Liver (tissue), 9 donors: ENCODE results near the gene SCLT1. TPM values are rescaled to one million over a fixed set of nuclear protein-coding genes. Genes with fewer than 3 reads are reported as not detected.

Source experiments
- DNase-seq: peaks from one replicate; pipeline ENCODE4 v3.0.0-alpha.2; 2017; ENCODE audit warnings: low spot score
- H3K27ac ChIP-seq, 2 donors: one replicate each; pipeline ENCODE4 v1.7.0; 2013; ENCODE audit warnings: inconsistent platforms in 2 of 2, low read length in 2 of 2, control low read depth in 1 of 2, low read depth in 1 of 2, mild to moderate bottlenecking in 1 of 2
- H3K27me3 ChIP-seq, 4 donors: one replicate each; pipeline versions ENCODE4 v1.6.1 to v1.7.0; 2013; ENCODE audit warnings: low read length in 3 of 4, inconsistent platforms in 1 of 4, mild to moderate bottlenecking in 1 of 4, moderate library complexity in 1 of 4; ENCODE audit not compliant: control insufficient read depth in 4 of 4, insufficient read depth in 4 of 4
- H3K36me3 ChIP-seq, 4 donors: one replicate each; pipeline versions ENCODE4 v1.6.1 to v1.7.0; 2013; ENCODE audit warnings: low read length in 3 of 4, mild to moderate bottlenecking in 3 of 4, low read depth in 1 of 4, moderate library complexity in 1 of 4; ENCODE audit not compliant: control insufficient read depth in 4 of 4, insufficient read depth in 3 of 4
- H3K4me1 ChIP-seq, 4 donors: one replicate each; pipeline versions ENCODE4 v1.6.1 to v1.7.0; 2013; ENCODE audit warnings: low read length in 3 of 4, mild to moderate bottlenecking in 3 of 4, moderate library complexity in 1 of 4; ENCODE audit not compliant: control insufficient read depth in 4 of 4, insufficient read depth in 4 of 4
- H3K4me3 ChIP-seq, 3 donors: one replicate each; pipeline versions ENCODE4 v1.6.1 to v1.7.0; 2013; ENCODE audit warnings: low read length in 3 of 3, control low read depth in 1 of 3, low read depth in 1 of 3, mild to moderate bottlenecking in 1 of 3
- H3K9ac ChIP-seq, 2 donors: one replicate each; pipeline ENCODE4 v1.7.0; 2013; ENCODE audit warnings: low read length in 2 of 2, mild to moderate bottlenecking in 2 of 2, moderate library complexity in 2 of 2, control low read depth in 1 of 2, low read depth in 1 of 2
- H3K9me3 ChIP-seq, 4 donors: one replicate each; pipeline versions ENCODE4 v1.6.1 to v1.7.0; 2013; ENCODE audit warnings: low read length in 3 of 4; ENCODE audit not compliant: control insufficient read depth in 4 of 4
- EGR1 ChIP-seq, 2 donors: IDR thresholded peaks; 2 replicates each; pipeline ENCODE4 v1.6.1; 2016 to 2018; ENCODE audit warnings: antibody characterized with exemption in 2 of 2, low read depth in 2 of 2
- FOXA1 ChIP-seq: IDR thresholded peaks from 2 replicates; pipeline ENCODE4 v1.6.1; 2016; ENCODE audit warnings: antibody characterized with exemption
- FOXA2 ChIP-seq: IDR thresholded peaks from 2 replicates; pipeline ENCODE4 v1.6.1; 2016; ENCODE audit warnings: antibody characterized with exemption
- GABPA ChIP-seq, 2 donors: IDR thresholded peaks in 1 of 2; conservative IDR thresholded peaks in 1 of 2; 2 replicates each; pipeline ENCODE4 v1.6.1; 2016; ENCODE audit warnings: antibody characterized with exemption in 2 of 2, mild to moderate bottlenecking in 1 of 2, moderate library complexity in 1 of 2
- HNF4A ChIP-seq, 2 donors: conservative IDR thresholded peaks; 2 replicates each; pipeline ENCODE4 v1.6.1; 2016; ENCODE audit warnings: antibody characterized with exemption in 2 of 2, mild to moderate bottlenecking in 2 of 2
- HNF4G ChIP-seq: IDR thresholded peaks from 2 replicates; pipeline ENCODE4 v1.6.1; 2016; ENCODE audit warnings: antibody characterized with exemption
- JUND ChIP-seq, 2 donors: IDR thresholded peaks; 2 replicates each; pipeline ENCODE4 v1.6.1; 2016; ENCODE audit warnings: antibody characterized with exemption in 2 of 2
- NR2F2 ChIP-seq: IDR thresholded peaks from 2 replicates; pipeline ENCODE4 v1.6.1; 2016; ENCODE audit warnings: antibody characterized with exemption
- RAD21 ChIP-seq, 2 donors: IDR thresholded peaks; 2 replicates each; pipeline ENCODE4 v1.6.1; 2016; ENCODE audit warnings: antibody characterized with exemption in 2 of 2, mild to moderate bottlenecking in 2 of 2
- RXRA ChIP-seq, 2 donors: IDR thresholded peaks; 2 replicates each; pipeline ENCODE4 v1.6.1; 2017 to 2018; ENCODE audit warnings: antibody characterized with exemption in 2 of 2, mild to moderate bottlenecking in 1 of 2
- SP1 ChIP-seq: IDR thresholded peaks from 2 replicates; pipeline ENCODE4 v1.6.1; 2018; ENCODE audit warnings: antibody characterized with exemption, mild to moderate bottlenecking
- TAF1 ChIP-seq: conservative IDR thresholded peaks from 2 replicates; pipeline ENCODE4 v1.6.1; 2016; ENCODE audit warnings: antibody characterized with exemption, mild to moderate bottlenecking
- YY1 ChIP-seq: IDR thresholded peaks from 2 replicates; pipeline ENCODE4 v1.6.1; 2016; ENCODE audit warnings: antibody characterized with exemption, mild to moderate bottlenecking
- polyA plus RNA-seq, 2 donors: library from polyadenylated mRNA; stranded (reverse) in 1 of 2; unstranded in 1 of 2; fragments of 200-250 nt in 1 of 2; fragments of >200 nt in 1 of 2; fragmentation: Nextera tagmentation in 1 of 2; extraction: Ambion mirVana in 1 of 2; gene quantifications; one replicate each; pipeline versions ENCODE4 v1.2.1 to v1.2.3, GENCODE V29; 2013 to 2015
- total RNA-seq, 2 donors: library from RNA; depleted of rRNA; stranded (reverse); fragments of >200 nt; gene quantifications; one replicate each; pipeline ENCODE4 v1.2.3, GENCODE V29; 2014
- TF ChIP-seq, protein P1 (sequence below): IDR thresholded peaks from 2 replicates; pipeline ENCODE4 v1.6.1; 2016; ENCODE audit warnings: antibody characterized with exemption
- TF ChIP-seq, protein P2 (sequence below): IDR thresholded peaks from 2 replicates; pipeline ENCODE4 v1.6.1; 2016; ENCODE audit warnings: antibody characterized with exemption, mild to moderate bottlenecking
- TF ChIP-seq, protein P3 (sequence below): fragments of 150-350 bp; IDR thresholded peaks from 2 replicates; pipeline ENCODE4 v1.5.1; 2017; ENCODE audit warnings: improper control_type of control experiment, low read depth, low read length; ENCODE audit not compliant: missing input control
- TF ChIP-seq, protein P4 (sequence below): IDR thresholded peaks from 2 replicates; pipeline ENCODE4 v1.6.1; 2016; ENCODE audit warnings: antibody characterized with exemption
- TF ChIP-seq, protein P5 (sequence below): IDR thresholded peaks from 2 replicates; pipeline ENCODE4 v1.6.1; 2016; ENCODE audit warnings: antibody characterized with exemption
- donor health status: healthy.
- donor health status: healthy.
- donor health status: healthy.
- donor health status: healthy.
- donor health status: healthy.

Gene SCLT1
- total and polyA plus RNA-seq, 4 donors, result 1.2 to 14.2 (median 4.0) TPM

DNA sequence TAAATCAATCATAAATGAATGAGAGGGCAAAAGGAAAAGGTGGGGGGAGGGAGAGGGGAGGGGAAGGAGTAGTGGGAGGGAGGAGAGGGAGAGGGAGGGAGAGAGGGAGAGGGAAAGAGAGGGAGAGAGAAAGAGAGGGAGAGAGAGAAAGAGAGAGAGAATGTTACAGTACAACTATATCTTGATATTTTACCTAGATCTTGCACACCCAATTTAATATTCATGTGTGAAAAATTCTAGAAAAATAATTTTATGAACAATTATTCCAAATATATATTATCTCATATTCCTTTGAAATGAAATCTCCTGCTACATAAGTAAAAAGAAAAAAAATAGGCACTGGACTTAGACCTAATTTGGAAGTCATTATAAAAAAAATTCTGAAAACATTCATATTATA is 120.0 kb downstream of the SCLT1 start:
- peaks cover 0 to 2% (median 0%) of the 10 kb centered on the region in 4 donors for H3K36me3 ChIP-seq
- no peak overlapping the region for H3K4me3 ChIP-seq
- no peak overlapping the region for H3K27ac ChIP-seq
- TF ChIP-seq, protein P1, sequence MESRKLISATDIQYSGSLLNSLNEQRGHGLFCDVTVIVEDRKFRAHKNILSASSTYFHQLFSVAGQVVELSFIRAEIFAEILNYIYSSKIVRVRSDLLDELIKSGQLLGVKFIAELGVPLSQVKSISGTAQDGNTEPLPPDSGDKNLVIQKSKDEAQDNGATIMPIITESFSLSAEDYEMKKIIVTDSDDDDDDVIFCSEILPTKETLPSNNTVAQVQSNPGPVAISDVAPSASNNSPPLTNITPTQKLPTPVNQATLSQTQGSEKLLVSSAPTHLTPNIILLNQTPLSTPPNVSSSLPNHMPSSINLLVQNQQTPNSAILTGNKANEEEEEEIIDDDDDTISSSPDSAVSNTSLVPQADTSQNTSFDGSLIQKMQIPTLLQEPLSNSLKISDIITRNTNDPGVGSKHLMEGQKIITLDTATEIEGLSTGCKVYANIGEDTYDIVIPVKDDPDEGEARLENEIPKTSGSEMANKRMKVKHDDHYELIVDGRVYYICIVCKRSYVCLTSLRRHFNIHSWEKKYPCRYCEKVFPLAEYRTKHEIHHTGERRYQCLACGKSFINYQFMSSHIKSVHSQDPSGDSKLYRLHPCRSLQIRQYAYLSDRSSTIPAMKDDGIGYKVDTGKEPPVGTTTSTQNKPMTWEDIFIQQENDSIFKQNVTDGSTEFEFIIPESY, result no peak
- TF ChIP-seq TAF1, result no peak
- TF ChIP-seq EGR1 (IDR thresholded peaks at IDR 0.05; ENCODE audit: low read depth in 2 of 2), result no peak
- no peak for TF ChIP-seq HNF4A (conservative IDR thresholded peaks at IDR 0.05)
- no peak for TF ChIP-seq RAD21 (IDR thresholded peaks at IDR 0.05)
- TF ChIP-seq SP1, result no peak
- H3K9ac ChIP-seq, result no peak overlapping the region
- no peaks in the 10 kb centered on the region for H3K9me3 ChIP-seq
- no peaks in the 10 kb centered on the region for H3K4me1 ChIP-seq
- no peaks in the 10 kb centered on the region for H3K27me3 ChIP-seq
- DNase-seq, result no peak

DNA sequence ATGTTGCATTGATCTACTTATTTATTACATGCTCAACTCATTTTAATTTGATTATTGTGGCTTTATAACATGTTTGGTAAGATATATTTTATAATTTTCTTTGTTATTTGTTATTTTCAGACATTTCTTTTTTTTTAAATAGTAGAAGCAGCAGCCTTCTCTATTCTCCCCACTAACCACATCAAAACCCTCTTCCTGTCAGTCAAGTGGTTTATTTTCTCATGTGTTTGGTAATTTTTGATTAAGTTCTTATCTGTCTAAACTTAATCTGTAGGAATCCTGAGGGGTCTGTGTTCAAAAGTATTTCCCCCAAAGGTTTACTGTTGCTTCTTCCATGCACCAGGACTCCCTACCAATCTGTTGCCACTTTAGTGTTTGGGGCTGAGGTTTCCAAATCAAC is 131.9 kb downstream of the SCLT1 start:
- H3K27me3 ChIP-seq, result no peaks in the 10 kb centered on the region
- H3K9ac ChIP-seq, result no peak overlapping the region
- DNase-seq, result no peak
- TF ChIP-seq NR2F2 (no peak), FOXA2 (no peak), YY1 (no peak), TAF1 (no peak), RXRA (IDR thresholded peaks at IDR 0.05) (no peak), RAD21 (IDR thresholded peaks at IDR 0.05) (no peak), HNF4G (no peak), GABPA (IDR thresholded peaks at IDR 0.05 in 1 of 2, conservative IDR thresholded peaks at IDR 0.05 in 1 of 2) (no peak), JUND (IDR thresholded peaks at IDR 0.05) (no peak), SP1 (no peak), FOXA1 (no peak), HNF4A (conservative IDR thresholded peaks at IDR 0.05) (no peak), EGR1 (IDR thresholded peaks at IDR 0.05; ENCODE audit: low read depth in 2 of 2) (no peak)
- TF ChIP-seq, protein P1, result no peak
- TF ChIP-seq, protein P2, sequence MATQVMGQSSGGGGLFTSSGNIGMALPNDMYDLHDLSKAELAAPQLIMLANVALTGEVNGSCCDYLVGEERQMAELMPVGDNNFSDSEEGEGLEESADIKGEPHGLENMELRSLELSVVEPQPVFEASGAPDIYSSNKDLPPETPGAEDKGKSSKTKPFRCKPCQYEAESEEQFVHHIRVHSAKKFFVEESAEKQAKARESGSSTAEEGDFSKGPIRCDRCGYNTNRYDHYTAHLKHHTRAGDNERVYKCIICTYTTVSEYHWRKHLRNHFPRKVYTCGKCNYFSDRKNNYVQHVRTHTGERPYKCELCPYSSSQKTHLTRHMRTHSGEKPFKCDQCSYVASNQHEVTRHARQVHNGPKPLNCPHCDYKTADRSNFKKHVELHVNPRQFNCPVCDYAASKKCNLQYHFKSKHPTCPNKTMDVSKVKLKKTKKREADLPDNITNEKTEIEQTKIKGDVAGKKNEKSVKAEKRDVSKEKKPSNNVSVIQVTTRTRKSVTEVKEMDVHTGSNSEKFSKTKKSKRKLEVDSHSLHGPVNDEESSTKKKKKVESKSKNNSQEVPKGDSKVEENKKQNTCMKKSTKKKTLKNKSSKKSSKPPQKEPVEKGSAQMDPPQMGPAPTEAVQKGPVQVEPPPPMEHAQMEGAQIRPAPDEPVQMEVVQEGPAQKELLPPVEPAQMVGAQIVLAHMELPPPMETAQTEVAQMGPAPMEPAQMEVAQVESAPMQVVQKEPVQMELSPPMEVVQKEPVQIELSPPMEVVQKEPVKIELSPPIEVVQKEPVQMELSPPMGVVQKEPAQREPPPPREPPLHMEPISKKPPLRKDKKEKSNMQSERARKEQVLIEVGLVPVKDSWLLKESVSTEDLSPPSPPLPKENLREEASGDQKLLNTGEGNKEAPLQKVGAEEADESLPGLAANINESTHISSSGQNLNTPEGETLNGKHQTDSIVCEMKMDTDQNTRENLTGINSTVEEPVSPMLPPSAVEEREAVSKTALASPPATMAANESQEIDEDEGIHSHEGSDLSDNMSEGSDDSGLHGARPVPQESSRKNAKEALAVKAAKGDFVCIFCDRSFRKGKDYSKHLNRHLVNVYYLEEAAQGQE, result no peak
- TF ChIP-seq, protein P3, sequence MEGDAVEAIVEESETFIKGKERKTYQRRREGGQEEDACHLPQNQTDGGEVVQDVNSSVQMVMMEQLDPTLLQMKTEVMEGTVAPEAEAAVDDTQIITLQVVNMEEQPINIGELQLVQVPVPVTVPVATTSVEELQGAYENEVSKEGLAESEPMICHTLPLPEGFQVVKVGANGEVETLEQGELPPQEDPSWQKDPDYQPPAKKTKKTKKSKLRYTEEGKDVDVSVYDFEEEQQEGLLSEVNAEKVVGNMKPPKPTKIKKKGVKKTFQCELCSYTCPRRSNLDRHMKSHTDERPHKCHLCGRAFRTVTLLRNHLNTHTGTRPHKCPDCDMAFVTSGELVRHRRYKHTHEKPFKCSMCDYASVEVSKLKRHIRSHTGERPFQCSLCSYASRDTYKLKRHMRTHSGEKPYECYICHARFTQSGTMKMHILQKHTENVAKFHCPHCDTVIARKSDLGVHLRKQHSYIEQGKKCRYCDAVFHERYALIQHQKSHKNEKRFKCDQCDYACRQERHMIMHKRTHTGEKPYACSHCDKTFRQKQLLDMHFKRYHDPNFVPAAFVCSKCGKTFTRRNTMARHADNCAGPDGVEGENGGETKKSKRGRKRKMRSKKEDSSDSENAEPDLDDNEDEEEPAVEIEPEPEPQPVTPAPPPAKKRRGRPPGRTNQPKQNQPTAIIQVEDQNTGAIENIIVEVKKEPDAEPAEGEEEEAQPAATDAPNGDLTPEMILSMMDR, result no peak
- TF ChIP-seq, protein P4, sequence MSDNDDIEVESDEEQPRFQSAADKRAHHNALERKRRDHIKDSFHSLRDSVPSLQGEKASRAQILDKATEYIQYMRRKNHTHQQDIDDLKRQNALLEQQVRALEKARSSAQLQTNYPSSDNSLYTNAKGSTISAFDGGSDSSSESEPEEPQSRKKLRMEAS, result no peak
- TF ChIP-seq, protein P5, sequence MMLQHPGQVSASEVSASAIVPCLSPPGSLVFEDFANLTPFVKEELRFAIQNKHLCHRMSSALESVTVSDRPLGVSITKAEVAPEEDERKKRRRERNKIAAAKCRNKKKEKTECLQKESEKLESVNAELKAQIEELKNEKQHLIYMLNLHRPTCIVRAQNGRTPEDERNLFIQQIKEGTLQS, result no peak
- H3K9me3 ChIP-seq, result no peaks in the 10 kb centered on the region
- H3K36me3 ChIP-seq, result no peaks in the 10 kb centered on the region
- H3K27ac ChIP-seq, result no peak overlapping the region
- H3K4me3 ChIP-seq, result no peak overlapping the region
- no peaks in the 10 kb centered on the region for H3K4me1 ChIP-seq
